Diencephalon (tissue), 1 donor: ENCODE data around the gene ZNF618. TPM values are rescaled to one million over a fixed set of nuclear protein-coding genes. Genes with fewer than 3 reads are reported as not detected.

Experiments used
- total RNA-seq: library from RNA; depleted of rRNA; stranded (reverse); fragments of >200 nt; gene quantifications from one replicate; pipeline ENCODE4 v1.2.3, GENCODE V29; 2014

Gene ZNF618
- 10.1 TPM for total RNA-seq

GRCh38 chr9:113876151-113876992, at the start of gene ZNF618:
ZNF618 (plus strand) TSS chr9:113876309; CDS start chr9:113876381, 72 bp downstream.

GRCh38 chr9:114078021-114078780, 202.1 kb downstream of the ZNF618 start, which contains the start of gene AMBP:
AMBP (minus strand) TSS chr9:114078300; CDS start chr9:114078209, 91 bp downstream.

GRCh38 chr9:114098936-114099668, 223.0 kb downstream of the ZNF618 start, which contains the start of gene KIF12:
KIF12 (minus strand) TSS chr9:114099292; CDS start chr9:114099276, 16 bp downstream.

Other genes with a start within 250 kb of the ZNF618 start
- not detected for gene AMBP, start 202.0 kb downstream of the ZNF618 start, total RNA-seq
- gene KIF12, start 223.0 kb downstream of the ZNF618 start, total RNA-seq: 0.92 TPM